Skeletal muscle tissue (tissue), 4 donors: Measurements from ENCODE around the gene ZNF609. TPM values are rescaled to one million over a fixed set of nuclear protein-coding genes. Genes with fewer than 3 reads are reported as not detected.
A peak's percentile ranks its signal among the peaks of the same experiment; 100 is the strongest.

Experiments used
- H3K27ac ChIP-seq: one replicate; pipeline ENCODE4 v1.7.0; 2013; ENCODE audit warnings: mild to moderate bottlenecking, low read depth, low read length, inconsistent platforms
- H3K27me3 ChIP-seq, 3 donors: one replicate each; pipeline ENCODE4 v1.7.0; 2013; ENCODE audit warnings: low read length in 3 of 3; ENCODE audit not compliant: control insufficient read depth in 3 of 3, insufficient read depth in 3 of 3
- H3K36me3 ChIP-seq, 3 donors: one replicate each; pipeline ENCODE4 v1.7.0; 2013; ENCODE audit warnings: low read length in 3 of 3; ENCODE audit not compliant: control insufficient read depth in 3 of 3, insufficient read depth in 3 of 3
- H3K4me1 ChIP-seq, 3 donors: one replicate each; pipeline ENCODE4 v1.7.0; 2013; ENCODE audit warnings: low read length in 3 of 3, mild to moderate bottlenecking in 3 of 3; ENCODE audit not compliant: control insufficient read depth in 3 of 3, insufficient read depth in 3 of 3
- H3K4me3 ChIP-seq, 3 donors: one replicate each; pipeline ENCODE4 v1.7.0; 2013; ENCODE audit warnings: low read length in 3 of 3
- H3K9ac ChIP-seq, 3 donors: one replicate each; pipeline ENCODE4 v1.7.0; 2013; ENCODE audit warnings: low read length in 3 of 3, mild to moderate bottlenecking in 3 of 3, moderate library complexity in 2 of 3, low read depth in 1 of 3
- H3K9me3 ChIP-seq, 3 donors: one replicate each; pipeline ENCODE4 v1.7.0; 2013; ENCODE audit warnings: low read length in 3 of 3; ENCODE audit not compliant: control insufficient read depth in 3 of 3
- total RNA-seq: library from RNA; depleted of rRNA; stranded (reverse); fragments of >200 nt; gene quantifications from one replicate; pipeline ENCODE4 v1.2.3, GENCODE V29; 2014
- donor health status: Osteomylitis.

ZNF609 gene
- total RNA-seq, 1 donor from 2014 or later, result 13.6 TPM

GRCh38 chr15:64454282-64454681 is 6.1 kb upstream of the ZNF609 start:
- Histone ChIP-seq H3K9me3 (no peaks in the 10 kb centered on the region), H3K36me3 (peaks cover 0 to 12% (median 0%) of the 10 kb centered on the region in 3 donors), H3K27ac (no peak overlapping the region), H3K4me3 (no peak overlapping the region), H3K4me1 (no peaks in the 10 kb centered on the region), H3K27me3 (no peaks in the 10 kb centered on the region), H3K9ac (no peak overlapping the region)

- no peak overlapping the region for H3K9ac ChIP-seq
- H3K27me3 ChIP-seq, result no peaks in the 10 kb centered on the region
- H3K9me3 ChIP-seq, result no peaks in the 10 kb centered on the region
- no peak overlapping the region for H3K27ac ChIP-seq
- H3K36me3 ChIP-seq, result peaks cover 0 to 8% (median 0%) of the 10 kb centered on the region in 3 donors
- peaks cover 0 to 5% (median 3%) of the 10 kb centered on the region in 3 donors for H3K4me1 ChIP-seq
- H3K4me3 ChIP-seq, result no peak overlapping the region
Observed at GRCh38 chr15:64455961-64456371, 4.4 kb upstream of the ZNF609 start.

GRCh38 chr15:64456634-64457108 is 3.7 kb upstream of the ZNF609 start:
- Histone ChIP-seq H3K9me3 (no peaks in the 10 kb centered on the region), H3K27ac (no peak overlapping the region), H3K4me3 (no peak overlapping the region), H3K4me1 (peaks cover 6 to 12% (median 6%) of the 10 kb centered on the region in 3 donors), H3K27me3 (no peaks in the 10 kb centered on the region), H3K9ac (no peak overlapping the region), H3K36me3 (peaks cover 0 to 8% (median 0%) of the 10 kb centered on the region in 3 donors)

GRCh38 chr15:64459066-64459781 is 1.2 kb upstream of the ZNF609 start:
- H3K9ac ChIP-seq, result no peak overlapping the region
- peaks cover 23 to 29% (median 26%) of the 10 kb centered on the region in 3 donors for H3K4me1 ChIP-seq
- peaks cover 0 to 8% (median 0%) of the 10 kb centered on the region in 3 donors for H3K36me3 ChIP-seq
- no peak overlapping the region for H3K27ac ChIP-seq
- H3K4me3 ChIP-seq, result no peak overlapping the region
- no peaks in the 10 kb centered on the region for H3K9me3 ChIP-seq
- no peaks in the 10 kb centered on the region for H3K27me3 ChIP-seq

- Histone ChIP-seq H3K36me3 (peaks cover 0 to 4% (median 0%) of the 10 kb centered on the region in 3 donors), H3K4me1 (peaks cover 34 to 37% (median 34%) of the 10 kb centered on the region in 3 donors), H3K4me3 (peak overlapping the region; percentile 75 to 78 (median 76)), H3K27me3 (no peaks in the 10 kb centered on the region), H3K27ac (peak overlapping the region; percentile 52), H3K9me3 (no peaks in the 10 kb centered on the region), H3K9ac (peak overlapping the region; percentile 58 to 79 (median 75))
Observed at GRCh38 chr15:64460724-64461720, 644 bp downstream of the ZNF609 start.

- H3K36me3 ChIP-seq, result peaks cover 0 to 3% (median 0%) of the 10 kb centered on the region in 3 donors
Observed at GRCh38 chr15:64461721-64462162, 1.4 kb downstream of the ZNF609 start.

GRCh38 chr15:64462492-64462891 is 2.1 kb downstream of the ZNF609 start:
- peaks cover 38 to 49% (median 46%) of the 10 kb centered on the region in 3 donors for H3K4me1 ChIP-seq
- H3K9ac ChIP-seq, result no peak overlapping the region
- peaks cover 0 to 3% (median 0%) of the 10 kb centered on the region in 3 donors for H3K36me3 ChIP-seq
- H3K27ac ChIP-seq, result no peak overlapping the region
- no peaks in the 10 kb centered on the region for H3K27me3 ChIP-seq
- no peak overlapping the region for H3K4me3 ChIP-seq
- no peaks in the 10 kb centered on the region for H3K9me3 ChIP-seq

More at GRCh38 chr15:64461721-64462162, 1.4 kb downstream of the ZNF609 start:
- H3K4me3 ChIP-seq, result peak overlapping the region; percentile 75 to 78 (median 76)
- H3K9ac ChIP-seq, result peak overlapping the region in 2 of 3 donors; percentile 58 to 75
- H3K4me1 ChIP-seq, result peaks cover 35 to 43% (median 41%) of the 10 kb centered on the region in 3 donors
- H3K27me3 ChIP-seq, result no peaks in the 10 kb centered on the region
- H3K27ac ChIP-seq, result peak overlapping the region; percentile 52
- no peaks in the 10 kb centered on the region for H3K9me3 ChIP-seq

- Histone ChIP-seq H3K27ac (no peak overlapping the region), H3K27me3 (no peaks in the 10 kb centered on the region), H3K4me3 (no peak overlapping the region), H3K9me3 (no peaks in the 10 kb centered on the region), H3K4me1 (peaks cover 38 to 49% (median 46%) of the 10 kb centered on the region in 3 donors), H3K36me3 (peaks cover 0 to 3% (median 0%) of the 10 kb centered on the region in 3 donors), H3K9ac (no peak overlapping the region)
Observed at GRCh38 chr15:64464276-64465005, 4.1 kb downstream of the ZNF609 start.
